Mammary epithelial cell (primary cell): ENCODE measurements around the gene TMPRSS13.

ENCODE experiments used
- EZH2 ChIP-seq: IDR thresholded peaks from 2 replicates; pipeline ENCODE4 v1.6.1; 2012; ENCODE audit warnings: low read length, inconsistent platforms, borderline replicate concordance
- TF ChIP-seq, protein P1 (sequence below), 2 donors: IDR thresholded peaks in 1 of 2; conservative IDR thresholded peaks in 1 of 2; 2 replicates each; pipeline ENCODE4 v1.5.1; 2011 to 2012; ENCODE audit warnings: inconsistent platforms in 2 of 2, low read length in 2 of 2, mild to moderate bottlenecking in 2 of 2, control low read depth in 1 of 2, low read depth in 1 of 2; ENCODE audit not compliant: insufficient read depth in 1 of 2; ENCODE audit errors: extremely low read depth in 1 of 2

DNA sequence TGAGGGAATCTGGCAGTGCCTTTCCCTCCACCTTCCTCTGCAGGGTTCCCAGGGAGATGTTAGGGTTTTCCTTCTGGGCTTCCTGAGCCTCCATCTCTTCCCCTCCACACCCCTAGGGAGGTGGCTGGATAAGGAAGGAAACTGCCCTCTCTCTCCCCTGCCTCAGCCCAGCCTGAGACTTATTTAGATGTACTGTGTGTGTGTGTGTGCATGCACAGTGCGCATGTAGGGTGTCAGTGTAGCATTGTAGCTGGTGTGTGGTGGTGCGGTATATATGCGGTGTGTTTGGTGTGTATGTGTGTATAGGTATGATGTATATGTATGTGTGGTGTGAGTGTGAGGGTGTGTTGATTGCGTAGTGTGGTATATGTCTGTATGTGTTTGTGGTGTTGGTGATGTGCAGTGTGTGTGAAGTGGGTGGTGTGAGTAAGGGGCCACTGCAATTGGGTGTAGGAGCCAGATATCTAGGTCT is 54.3 kb downstream of the TMPRSS13 start:
- TF ChIP-seq, protein P1, sequence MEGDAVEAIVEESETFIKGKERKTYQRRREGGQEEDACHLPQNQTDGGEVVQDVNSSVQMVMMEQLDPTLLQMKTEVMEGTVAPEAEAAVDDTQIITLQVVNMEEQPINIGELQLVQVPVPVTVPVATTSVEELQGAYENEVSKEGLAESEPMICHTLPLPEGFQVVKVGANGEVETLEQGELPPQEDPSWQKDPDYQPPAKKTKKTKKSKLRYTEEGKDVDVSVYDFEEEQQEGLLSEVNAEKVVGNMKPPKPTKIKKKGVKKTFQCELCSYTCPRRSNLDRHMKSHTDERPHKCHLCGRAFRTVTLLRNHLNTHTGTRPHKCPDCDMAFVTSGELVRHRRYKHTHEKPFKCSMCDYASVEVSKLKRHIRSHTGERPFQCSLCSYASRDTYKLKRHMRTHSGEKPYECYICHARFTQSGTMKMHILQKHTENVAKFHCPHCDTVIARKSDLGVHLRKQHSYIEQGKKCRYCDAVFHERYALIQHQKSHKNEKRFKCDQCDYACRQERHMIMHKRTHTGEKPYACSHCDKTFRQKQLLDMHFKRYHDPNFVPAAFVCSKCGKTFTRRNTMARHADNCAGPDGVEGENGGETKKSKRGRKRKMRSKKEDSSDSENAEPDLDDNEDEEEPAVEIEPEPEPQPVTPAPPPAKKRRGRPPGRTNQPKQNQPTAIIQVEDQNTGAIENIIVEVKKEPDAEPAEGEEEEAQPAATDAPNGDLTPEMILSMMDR (conservative IDR thresholded peaks at IDR 0.05 in 1 of 2, IDR thresholded peaks at IDR 0.05 in 1 of 2; ENCODE audit: extremely low read depth in 1 of 2, insufficient read depth in 1 of 2, low read depth in 1 of 2, low read length in 2 of 2) = no peak
- TF ChIP-seq EZH2 = no peak
